D341Med (cell line): Measurements from ENCODE around the gene CA12.

Experiments used
- DNase-seq: peaks from one replicate; pipeline ENCODE4 v3.0.0; 2012; ENCODE audit warnings: low spot score

The CA12 gene

DNA sequence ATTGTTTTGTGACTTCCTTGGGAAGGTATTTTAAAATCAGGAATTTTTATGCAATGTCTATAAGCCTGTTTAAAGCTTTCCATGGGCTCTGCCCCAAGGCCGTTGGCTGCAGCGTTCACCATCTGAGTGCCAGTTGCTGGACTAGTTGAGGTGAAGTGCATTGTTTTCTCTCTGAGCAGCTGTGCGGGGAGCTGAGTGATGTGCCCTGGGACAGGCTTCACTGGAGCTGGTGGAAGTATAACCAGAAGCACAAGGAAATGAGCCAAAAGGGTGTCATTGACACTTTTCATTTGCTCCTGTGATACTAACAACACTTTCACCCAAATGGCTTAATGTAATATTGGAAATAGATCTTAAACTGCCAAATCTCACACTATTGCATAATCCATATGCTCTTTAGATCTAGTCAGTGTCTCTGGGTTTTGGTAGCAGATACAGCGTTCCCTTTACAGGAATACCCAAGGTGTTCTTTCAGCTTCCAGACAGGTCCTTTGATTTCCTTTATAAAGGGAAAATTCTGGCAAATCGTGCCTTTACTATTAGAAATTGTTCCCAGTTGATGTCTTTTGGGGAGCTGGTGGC lies 75.1 kb downstream of the CA12 start:
- no peak for DNase-seq

DNA sequence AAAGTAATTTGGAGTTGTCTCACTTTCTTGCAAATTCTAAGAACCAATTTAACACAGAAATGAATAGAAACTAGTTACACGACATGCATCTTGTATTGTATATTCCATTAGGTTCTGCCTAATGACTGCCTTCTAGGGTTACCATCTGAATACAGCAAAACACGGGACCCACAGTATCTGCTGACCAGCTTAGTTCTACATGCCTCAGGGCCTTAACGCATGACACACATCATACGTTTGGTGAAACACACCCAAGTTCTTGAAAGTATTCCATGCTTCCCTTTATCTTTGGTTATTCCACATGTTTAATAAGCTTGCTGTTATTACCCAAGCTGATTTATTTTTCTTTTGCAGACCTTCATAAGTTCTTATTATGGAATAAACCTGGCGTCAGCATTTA lies 76.4 kb downstream of the CA12 start:
- no peak for DNase-seq

DNA sequence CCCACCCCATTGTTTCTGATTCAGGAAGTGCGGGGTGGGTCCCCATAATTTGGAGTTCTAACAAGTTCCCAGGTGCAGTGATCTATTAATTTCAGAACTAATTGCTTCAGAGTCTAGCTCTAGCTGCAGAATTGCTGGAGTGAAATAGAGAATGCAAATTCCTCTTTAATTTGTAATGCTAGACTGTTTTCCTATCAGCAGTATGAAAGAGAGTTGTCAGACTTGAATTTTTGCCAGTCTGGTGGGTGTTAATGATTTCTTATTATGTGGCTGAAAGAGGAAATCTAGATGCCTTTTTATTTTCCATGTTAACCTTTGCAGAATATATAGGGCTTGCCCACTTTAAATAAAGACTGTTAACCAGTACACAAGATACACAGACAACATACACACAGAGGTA lies 80.6 kb downstream of the CA12 start:
- no peak for DNase-seq

DNA sequence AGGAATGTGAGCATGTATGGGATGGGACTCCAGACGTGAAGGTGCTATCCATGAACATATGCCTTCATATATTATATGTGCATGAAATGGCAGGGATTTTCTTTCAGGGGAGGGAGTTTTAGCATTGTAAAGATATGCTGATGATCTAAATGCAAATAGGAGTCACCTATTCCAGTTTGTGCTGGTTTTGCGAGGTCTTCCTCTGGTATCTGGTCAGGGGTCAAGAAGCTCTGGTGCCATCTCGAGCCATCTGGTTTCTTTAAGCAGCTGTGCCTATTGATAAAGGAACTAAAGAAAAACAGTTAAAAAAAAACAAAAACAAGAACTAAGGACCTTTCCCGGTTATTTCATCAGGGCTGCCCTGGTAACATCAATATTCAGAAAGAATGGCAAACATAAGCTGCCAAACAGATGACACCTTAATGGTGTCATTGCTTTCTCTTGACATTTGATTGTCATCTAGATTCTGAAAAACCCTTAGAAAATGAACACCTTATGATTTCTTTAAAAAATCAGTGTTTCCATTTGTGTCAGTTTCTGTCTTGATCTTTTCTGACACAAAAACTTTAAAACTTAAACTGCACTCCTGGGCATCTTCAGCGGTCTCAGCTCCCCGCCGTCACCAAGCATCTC lies 81.6 kb downstream of the CA12 start:
- no peak for DNase-seq

DNA sequence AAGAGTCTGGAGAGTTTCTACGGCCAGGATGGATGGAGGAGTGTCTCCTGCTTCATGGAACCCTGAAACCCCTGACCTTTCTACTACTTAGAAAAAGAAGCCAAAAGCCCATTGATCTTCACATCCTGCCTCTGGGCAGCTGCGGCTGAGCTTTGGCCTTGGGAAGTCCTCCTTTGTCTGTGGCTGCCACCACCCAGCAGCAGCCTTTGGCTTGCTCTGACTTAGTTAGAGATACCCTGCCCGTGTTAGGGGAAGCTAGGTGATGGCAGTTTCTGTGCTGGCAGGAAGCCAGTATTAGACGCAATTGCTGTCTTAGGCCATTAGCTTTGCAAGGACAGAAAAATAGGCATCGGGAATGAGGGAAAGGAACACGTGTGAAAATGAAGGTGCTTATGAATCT lies 85.5 kb downstream of the CA12 start:
- no peak for DNase-seq

DNA sequence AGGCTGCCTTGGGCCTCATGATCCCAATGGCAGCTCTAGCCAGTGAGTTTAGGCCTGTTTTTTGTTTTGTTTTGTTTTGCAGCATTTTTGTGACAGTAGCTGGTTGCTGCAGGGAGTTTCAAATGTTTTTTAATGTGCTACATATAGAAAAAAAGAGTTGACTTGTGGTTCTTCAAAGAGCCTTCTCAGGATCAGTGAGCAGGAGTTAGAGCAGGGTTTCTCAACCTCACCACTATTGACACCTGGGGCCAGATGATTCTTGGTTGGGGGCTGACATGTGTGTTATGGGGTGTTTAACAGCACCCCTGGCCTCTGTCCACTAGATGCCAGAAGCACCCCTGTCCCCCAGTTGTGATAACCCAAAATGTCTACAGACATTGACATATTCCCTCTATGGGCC lies 86.3 kb downstream of the CA12 start:
- no peak for DNase-seq

DNA sequence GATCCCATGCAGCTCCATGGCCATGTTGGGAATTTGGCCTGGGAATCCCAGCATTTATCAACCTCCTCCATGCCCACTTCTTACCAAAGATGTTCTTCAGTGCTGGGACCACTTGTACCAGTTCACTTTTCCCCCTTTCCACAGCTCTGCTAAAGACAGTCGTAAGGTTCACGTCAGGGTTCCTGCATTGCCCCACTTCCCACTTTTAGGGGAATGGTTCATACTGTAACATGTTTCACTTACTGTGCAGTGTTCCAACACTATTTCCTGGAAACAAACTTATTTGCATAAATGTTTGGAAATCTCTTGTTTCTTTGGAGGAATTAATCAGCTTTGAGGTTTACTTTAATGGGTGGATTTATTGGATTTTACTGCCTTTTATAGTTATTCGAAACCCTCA lies 87.3 kb downstream of the CA12 start:
- DNase-seq = no peak

DNA sequence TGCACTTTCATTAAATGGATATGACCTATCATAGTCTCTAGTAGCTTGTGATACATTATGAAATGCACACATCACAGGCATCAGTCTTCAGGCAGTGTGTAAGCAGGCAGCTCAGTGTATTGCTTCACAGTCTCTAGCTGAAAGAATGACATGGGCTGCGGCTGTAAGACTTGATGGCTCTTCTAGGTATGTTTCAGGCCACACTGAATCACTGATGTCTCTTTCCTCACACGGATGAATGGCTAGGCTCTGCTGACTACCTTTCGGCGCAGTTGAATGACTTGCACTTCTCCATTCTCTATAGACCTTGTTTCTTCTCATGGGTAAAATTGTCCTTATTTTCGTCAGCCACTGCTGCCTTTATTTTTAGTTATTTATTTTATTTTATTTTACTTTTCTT lies 88.9 kb downstream of the CA12 start:
- DNase-seq = no peak

DNA sequence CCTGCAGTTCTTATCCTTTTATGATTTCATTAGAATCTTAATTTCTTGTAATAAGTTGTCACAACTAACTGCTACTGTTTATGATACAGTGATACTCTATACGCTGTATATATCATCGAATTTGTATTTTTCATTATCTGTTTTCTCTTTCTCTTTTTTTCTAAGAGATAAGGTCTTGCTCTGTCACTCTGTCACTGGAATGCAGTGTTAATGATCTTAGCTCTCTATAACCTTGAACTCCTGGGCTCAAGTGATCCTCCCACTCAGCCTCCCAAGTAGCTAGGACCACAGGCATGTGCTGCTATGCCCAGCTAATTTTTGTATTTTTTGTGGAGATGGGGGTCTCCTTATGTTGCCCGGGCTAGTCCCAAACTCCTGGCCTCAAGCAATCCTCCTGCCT lies 89.4 kb downstream of the CA12 start:
- no peak for DNase-seq

DNA sequence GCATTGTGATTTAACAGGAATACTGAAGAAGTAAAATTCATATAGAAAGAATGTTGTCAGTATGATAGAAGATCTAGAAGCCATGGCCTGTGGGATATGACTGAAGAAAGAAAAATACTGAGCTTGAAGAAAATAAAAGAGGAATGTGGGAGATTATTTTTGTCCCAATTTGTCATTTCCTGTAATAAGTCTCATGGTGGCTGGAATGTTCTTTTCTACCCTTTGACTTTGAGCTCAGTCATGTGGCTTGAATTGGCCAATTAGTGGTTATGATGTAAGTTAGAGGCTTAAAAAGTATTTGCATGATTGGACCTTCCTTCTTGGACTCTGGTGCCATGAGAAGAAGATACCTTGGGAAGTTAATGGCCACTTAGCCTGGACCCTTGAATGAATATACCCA lies 90.1 kb downstream of the CA12 start:
- no peak for DNase-seq

DNA sequence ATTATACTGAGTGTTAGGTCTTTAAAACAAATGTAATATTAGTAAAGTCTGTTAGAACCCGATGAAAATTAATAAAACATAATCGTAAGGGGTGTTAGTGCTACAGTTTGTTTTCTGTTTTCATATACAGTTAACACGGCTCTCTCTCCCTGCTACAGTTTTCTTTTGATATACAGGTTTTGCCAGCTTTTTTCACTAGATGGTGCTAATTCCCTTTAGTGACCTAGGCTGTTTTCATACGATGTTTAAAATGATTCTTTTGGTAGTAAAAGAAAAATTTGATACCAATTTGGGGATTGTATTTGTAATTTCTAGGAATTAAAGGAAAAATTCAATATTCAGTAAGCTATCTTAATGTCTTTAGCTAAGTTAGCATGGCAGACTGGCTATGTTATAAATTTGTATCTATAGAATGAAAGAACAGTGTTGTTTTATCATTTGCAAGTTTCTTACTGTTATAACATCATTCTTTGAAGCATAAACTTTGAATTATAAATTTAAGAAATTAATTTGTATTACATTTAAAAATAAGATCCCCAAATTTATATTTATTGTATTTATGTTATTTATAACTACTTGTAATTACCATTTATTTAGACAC lies 92.8 kb downstream of the CA12 start:
- DNase-seq = peak; percentile 55

DNA sequence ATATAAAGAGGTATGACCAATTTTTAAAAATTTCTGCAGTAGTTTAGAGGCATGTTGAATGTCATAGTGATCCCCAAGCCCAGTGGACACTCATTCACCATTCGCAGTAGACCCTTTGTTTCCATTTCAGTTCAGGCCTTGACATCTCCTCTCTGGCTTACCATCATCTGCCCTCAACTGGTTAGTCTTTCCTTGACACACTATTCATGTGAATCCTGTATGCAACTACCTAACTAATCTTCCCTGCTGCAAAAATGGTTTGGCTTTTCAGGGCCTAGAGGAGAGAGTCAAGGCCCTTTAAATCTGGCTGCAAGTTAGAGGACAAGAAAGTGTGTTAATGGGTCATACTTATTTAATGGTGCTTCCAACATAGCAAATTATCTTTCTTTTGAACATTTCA lies 93.3 kb downstream of the CA12 start:
- DNase-seq = no peak

DNA sequence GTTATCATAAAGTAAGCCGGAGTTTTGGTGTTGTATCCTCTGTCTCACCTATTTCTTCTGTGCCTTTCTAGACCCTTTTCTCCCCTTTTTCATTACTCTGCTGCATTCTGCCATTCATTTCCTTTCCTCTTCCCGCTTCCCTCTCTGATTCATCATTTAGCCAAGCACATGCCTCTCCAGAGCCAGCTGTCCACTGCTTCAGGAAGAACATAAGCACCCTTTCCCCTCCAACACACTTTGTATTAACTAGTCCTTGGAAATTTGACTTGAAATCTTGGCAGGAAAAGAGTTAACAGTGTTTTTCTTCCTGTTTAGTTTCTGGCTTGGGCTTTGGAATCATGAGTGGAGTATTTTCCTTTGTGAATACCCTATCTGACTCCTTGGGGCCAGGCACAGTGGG lies 94.5 kb downstream of the CA12 start:
- DNase-seq = no peak

DNA sequence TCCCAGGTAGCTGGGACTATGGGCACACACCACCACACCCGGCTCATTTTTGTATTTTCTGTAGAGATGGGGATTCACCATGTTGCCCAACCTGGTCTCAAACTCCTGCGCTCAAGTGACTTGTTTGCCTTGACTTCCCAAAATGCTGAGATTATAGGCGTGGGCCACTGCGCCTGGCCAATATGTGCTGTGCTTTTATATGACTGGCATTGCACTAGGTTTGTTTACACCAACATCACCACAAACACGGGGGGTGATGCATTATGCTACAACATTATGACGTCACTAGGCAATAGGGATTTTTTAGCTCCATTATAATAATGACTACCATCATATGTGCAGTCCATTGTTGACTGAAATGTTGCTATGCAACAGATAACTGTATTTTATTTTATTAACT lies 97.3 kb downstream of the CA12 start:
- DNase-seq = no peak

DNA sequence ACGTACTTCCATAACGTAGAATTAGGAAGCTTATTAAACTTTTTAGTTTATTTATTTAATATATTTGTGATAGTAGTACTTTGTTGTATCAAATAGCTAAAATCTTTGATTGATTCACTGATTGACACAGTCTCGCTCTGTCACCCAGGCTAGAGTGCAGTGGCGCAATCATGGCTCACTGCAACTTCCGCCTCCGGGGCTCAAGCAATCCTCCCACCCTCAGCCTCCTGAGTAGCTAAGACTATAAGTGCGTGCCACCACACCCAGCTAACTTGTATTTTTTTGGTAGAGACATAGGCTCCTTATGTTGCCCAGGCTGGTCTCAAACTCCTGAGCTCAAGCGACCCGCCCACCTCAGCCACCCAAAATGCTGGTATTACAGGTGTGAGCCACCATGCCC lies 98.5 kb downstream of the CA12 start:
- no peak for DNase-seq

DNA sequence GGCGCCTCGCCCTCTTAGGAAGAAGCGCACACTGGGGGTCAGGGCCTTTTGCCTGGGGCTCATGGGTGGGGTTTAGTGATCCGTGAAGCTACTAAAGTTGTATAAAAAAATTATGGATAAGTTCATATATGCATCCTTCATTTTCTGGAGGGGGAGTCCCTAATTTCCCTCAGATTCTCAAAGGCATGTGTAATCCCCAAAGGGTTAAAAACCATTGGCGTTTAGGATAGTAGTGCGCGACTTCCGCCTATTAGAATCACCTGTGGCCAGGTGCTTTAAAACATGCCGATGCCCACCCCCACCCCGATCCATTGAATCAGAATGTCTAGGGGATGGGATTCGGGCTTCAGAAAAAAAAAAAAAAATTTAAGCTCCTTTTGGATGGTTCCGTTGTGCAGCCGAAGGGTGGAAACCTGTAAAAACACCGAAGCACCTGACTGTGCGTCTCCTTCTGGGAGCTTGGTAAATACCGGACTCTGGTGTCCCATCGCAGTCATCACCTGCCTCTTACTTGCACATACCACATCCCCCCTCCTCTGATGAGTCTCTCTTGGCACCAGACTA lies 103.7 kb downstream of the CA12 start:
- no peak for DNase-seq

DNA sequence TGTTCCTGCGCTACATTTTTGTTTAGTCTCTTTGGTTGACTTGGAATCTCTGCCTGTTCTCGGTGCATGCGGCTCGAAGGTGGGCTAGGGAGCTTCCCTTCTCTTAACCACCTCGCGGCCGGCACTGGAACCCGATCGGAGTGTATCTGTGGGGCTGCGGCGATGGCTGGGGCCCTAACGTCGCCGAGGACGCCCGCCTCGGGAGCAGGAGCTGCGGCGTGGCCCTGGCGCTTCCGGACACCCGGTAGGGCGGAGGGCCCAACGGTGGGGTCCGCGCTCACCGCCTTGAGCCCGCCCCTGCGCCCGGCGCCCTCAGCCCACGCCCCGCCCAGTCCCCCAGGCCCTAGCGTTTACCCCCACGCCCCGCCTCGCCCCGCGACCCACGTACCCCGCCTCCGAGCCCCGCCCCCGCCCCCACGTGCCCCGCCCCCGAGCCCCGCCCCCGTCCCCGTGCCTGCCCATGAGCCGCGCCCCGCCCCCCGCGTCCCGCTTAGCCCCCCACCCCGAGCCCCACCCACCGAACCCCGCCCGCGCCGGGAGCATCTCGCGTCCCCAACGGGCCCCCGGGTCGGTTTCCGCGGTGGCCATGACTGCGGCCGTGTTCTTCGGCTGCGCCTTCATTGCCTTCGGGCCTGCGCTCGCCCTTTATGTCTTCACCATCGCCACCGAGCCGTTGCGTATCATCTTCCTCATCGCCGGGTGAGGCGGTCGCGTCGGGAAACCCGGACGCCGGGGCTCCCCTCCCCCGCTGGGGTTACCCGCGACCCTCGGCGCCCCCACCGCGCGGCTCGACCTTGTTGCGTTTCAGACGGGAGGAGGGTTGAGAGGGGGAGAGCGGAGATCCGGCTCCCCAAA lies 104.4 kb downstream of the CA12 start, which contains the start of gene APH1B:
Gene APH1B (plus strand): TSS at position 568 of the 855 bp plus-strand sequence. CDS start 19 bp downstream, at position 587.
- DNase-seq = peak; percentile 92

DNA sequence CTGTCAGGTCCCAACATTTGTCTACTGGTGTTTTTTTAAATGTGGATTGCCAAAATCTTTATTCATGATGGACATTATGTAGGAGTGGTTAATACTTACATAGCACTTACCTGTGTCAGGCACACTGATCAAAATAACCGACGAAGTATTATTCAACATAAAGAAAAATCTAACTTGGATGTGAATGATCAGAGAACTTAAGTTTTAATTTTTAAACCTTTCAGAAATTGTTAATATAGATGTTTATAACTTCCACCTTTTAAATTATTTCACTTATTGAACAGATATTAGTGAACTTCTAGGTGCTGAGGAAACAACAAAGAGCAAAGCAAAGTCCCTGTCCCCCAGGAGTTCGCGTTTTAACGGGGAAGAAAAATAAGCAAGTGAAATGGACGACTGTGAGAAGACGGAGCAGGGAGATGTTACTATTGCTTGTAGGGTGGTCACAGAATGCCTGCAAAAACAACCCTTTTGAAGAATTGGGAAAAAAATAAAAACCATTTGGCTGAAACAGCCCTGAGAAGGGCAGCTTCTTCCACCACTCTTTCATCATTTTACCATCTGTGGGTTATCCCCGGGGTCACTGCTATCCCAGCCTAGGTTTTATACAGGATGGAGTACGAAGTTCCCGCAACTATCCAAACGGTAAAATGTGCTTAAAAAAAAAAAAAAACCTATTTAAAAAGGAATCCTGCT lies 105.2 kb downstream of the CA12 start:
- no peak for DNase-seq

DNA sequence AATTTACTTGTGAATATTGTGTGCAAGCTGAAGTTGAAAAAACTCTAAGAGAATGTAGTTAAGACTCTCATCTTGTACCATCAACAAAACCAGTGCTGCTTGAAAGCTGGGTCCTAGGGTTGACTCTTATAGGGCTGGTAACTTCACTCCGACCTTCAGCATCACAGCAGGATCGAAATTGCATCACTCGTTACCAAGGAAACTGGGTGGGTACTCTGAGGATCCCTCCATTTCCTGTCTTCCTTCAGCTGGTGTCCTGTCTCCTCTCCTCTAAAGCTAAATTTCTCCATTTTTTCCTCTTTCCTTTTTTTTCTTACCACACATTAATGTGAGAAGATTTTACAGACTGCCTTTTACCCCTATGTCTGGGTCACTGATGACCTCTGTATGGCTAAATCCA lies 107.2 kb downstream of the CA12 start:
- no peak for DNase-seq
